Lung (tissue), 12 donors: Measurements from ENCODE around the gene FGF19. TPM values are rescaled to one million over a fixed set of nuclear protein-coding genes. Genes with fewer than 3 reads are reported as not detected.

Experiments used
- ATAC-seq: fragments of 200-7000 bp; cut with Tn5 transposase; one replicate; pipeline ENCODE4 v1.9.1; 2020; ENCODE audit warnings: moderate number of reproducible peaks; ENCODE audit not compliant: insufficient read depth, low FRiP score
- DNase-seq, 3 donors: peaks; one replicate each; pipeline ENCODE4 v3.0.0-alpha.2; 2013 to 2017
- H3K27ac ChIP-seq, 2 donors: one replicate each; pipeline ENCODE4 v1.5.1; 2013; ENCODE audit warnings: mild to moderate bottlenecking in 2 of 2, moderate library complexity in 2 of 2, control low read depth in 1 of 2, inconsistent platforms in 1 of 2, low read depth in 1 of 2, low read length in 1 of 2
- H3K27me3 ChIP-seq, 3 donors: one replicate each; pipeline ENCODE4 v1.5.1; 2013; ENCODE audit warnings: low read length in 2 of 3; ENCODE audit not compliant: control insufficient read depth in 3 of 3, insufficient read depth in 3 of 3
- H3K36me3 ChIP-seq, 4 donors: one replicate each; pipeline ENCODE4 v1.5.1; 2013; ENCODE audit warnings: low read length in 4 of 4, mild to moderate bottlenecking in 1 of 4, moderate library complexity in 1 of 4; ENCODE audit not compliant: control insufficient read depth in 4 of 4, insufficient read depth in 4 of 4
- H3K4me1 ChIP-seq, 5 donors: one replicate each; pipeline ENCODE4 v1.5.1; 2013; ENCODE audit warnings: low read length in 5 of 5, mild to moderate bottlenecking in 2 of 5, moderate library complexity in 1 of 5; ENCODE audit not compliant: control insufficient read depth in 5 of 5, insufficient read depth in 5 of 5
- H3K4me3 ChIP-seq: one replicate; pipeline ENCODE4 v1.5.1; 2013; ENCODE audit warnings: mild to moderate bottlenecking, control low read depth, moderate library complexity
- H3K9ac ChIP-seq, 2 donors: one replicate each; pipeline ENCODE4 v1.5.1; 2013; ENCODE audit warnings: low read length in 2 of 2, control low read depth in 1 of 2; ENCODE audit not compliant: insufficient read depth in 1 of 2
- H3K9me3 ChIP-seq, 4 donors: one replicate each; pipeline ENCODE4 v1.5.1; 2013; ENCODE audit warnings: low read length in 3 of 4, mild to moderate bottlenecking in 1 of 4, moderate library complexity in 1 of 4; ENCODE audit not compliant: control insufficient read depth in 4 of 4, insufficient read depth in 3 of 4
- WGBS, 2 donors: extraction: QIAGEN DNeasy Blood & Tissue Kit; methylation state at CpG; one replicate each; pipeline ENCODE4 v1.1.7; 2013; 5-methylcytosine and 5-hydroxymethylcytosine counted together
- polyA plus RNA-seq, 2 donors: library from polyadenylated mRNA; stranded (reverse); fragments of 200-250 nt; gene quantifications; one replicate each; pipeline ENCODE4 v1.2.1, GENCODE V29; 2013
- total RNA-seq, 2 donors: library from RNA; depleted of rRNA in 1 of 2; stranded (reverse); fragments of >200 nt in 1 of 2; gene quantifications; one replicate each; pipeline ENCODE4 v1.2.1, GENCODE V29; 2014 to 2021
- TF ChIP-seq, protein P1 (sequence below): IDR thresholded peaks from 2 replicates; pipeline ENCODE4 v1.5.1; 2012; ENCODE audit warnings: mild to moderate bottlenecking; ENCODE audit errors: control extremely low read depth, extremely low read depth
- donor health status: control.
- donor health status: control.
- donor health status: Bipolar disorder and iron deficiency.
- donor health status: healthy.
- donor health status: DM: yes; HTN: yes; CAD: no.

FGF19 gene
- total and polyA plus RNA-seq, 4 donors: 0.09 TPM; not detected in 3

DNA sequence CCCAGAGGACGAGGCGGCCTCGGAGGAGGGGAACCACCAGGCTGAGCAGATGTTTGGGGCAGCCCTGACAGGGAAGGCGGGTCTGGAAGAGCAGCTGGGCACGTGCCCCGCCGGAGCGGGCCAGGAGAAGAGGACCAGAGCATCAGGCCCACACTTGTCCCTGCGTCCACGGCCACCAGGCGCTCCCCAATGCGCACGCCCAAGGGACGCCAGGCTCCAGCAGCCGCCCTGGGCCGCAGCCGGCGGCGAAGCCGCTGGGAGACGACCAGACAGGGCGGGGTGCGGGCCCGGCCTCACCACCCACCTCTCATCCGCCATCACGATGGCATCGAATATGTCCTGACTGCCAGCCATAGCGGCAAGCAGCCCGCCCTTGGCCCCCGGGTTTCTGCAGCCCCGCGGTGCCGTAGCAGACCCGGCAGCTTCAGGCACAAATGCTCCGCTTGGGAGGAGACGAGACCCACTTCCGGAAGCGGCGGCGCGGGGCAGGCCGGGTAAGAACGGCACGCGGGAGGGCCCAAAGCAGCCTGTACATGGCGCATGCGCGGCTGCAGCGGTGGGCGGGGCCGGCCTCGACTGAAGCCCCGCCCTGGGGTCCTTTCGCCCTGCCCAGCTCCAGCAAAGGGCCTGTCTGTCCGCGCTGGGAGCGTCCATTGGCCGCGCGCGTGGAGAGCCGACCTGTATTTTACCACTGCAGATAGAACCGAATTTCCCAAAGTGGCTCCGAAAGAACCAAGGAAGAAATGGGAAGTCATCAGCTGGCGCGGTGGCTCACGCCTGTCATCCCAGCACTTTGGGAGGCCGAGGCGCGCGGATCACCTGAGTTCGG, 28.7 kb downstream of the FGF19 start, which contains the start of gene LTO1:
Gene LTO1, minus strand, starts transcription at position 468 of the 829 bp plus-strand sequence. Its CDS starts 114 bp downstream, at position 354.
- DNase-seq (peak; percentile 96 to 98 (median 98)), ATAC-seq (peak; percentile 96)
- WGBS, 2 donors: 1 to 3% methylated on average over 68 to 72 of the region's 72 CpGs

DNA sequence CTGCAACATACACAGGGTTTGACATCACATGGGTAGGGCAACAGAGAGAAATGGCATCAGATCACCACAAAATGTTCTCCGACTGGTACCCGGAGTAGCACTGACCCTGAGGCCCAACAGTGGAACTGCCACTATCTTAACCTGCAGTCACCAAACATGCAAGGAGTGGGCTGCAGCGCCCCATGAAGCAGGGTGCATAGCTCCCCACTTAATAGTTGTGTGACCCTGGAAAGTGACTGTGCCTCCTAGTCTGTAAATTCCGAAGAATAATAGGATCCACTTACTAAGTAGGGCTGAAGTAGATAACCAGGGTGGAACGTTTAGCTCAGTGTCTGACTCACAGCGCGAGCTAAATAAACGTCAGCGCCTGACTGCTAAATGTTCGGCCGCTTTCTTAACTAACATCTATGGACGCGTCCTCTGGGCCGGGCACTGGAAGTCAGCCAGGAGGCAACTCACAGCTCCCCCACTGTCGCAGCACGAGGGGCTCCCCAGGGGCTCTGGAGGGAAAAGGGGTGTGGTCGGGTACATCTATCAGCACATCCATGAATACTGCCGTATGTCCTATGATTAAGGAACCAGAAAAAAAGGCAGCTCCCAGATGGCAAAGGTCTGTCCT, 29.4 kb downstream of the FGF19 start:
- Histone ChIP-seq H3K9me3 (no peaks in the 10 kb centered on the region), H3K36me3 (peaks cover 0 to 13% (median 6%) of the 10 kb centered on the region in 4 donors), H3K27me3 (no peaks in the 10 kb centered on the region), H3K9ac (peak overlapping the region; percentile 71 to 77), H3K27ac (peak overlapping the region; percentile 74 to 94), H3K4me3 (peak overlapping the region; percentile 82), H3K4me1 (peaks cover 4 to 18% (median 6%) of the 10 kb centered on the region in 5 donors)
- ATAC-seq: peak; percentile 6
- DNase-seq: no peak
- 17 to 25% methylated on average over 18 of the region's 18 CpGs for WGBS, 2 donors
- TF ChIP-seq, protein P1, sequence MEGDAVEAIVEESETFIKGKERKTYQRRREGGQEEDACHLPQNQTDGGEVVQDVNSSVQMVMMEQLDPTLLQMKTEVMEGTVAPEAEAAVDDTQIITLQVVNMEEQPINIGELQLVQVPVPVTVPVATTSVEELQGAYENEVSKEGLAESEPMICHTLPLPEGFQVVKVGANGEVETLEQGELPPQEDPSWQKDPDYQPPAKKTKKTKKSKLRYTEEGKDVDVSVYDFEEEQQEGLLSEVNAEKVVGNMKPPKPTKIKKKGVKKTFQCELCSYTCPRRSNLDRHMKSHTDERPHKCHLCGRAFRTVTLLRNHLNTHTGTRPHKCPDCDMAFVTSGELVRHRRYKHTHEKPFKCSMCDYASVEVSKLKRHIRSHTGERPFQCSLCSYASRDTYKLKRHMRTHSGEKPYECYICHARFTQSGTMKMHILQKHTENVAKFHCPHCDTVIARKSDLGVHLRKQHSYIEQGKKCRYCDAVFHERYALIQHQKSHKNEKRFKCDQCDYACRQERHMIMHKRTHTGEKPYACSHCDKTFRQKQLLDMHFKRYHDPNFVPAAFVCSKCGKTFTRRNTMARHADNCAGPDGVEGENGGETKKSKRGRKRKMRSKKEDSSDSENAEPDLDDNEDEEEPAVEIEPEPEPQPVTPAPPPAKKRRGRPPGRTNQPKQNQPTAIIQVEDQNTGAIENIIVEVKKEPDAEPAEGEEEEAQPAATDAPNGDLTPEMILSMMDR: no peak

More for the DNA sequence above, 28.7 kb downstream of the FGF19 start, which contains the start of gene LTO1:
- peak within 1 kb of the TSS; percentile 71 to 77 for H3K9ac ChIP-seq
- H3K9me3 ChIP-seq: no peaks in the 10 kb centered on the region
- peaks cover 4 to 14% (median 6%) of the 10 kb centered on the region in 5 donors for H3K4me1 ChIP-seq
- TF ChIP-seq, protein P1: no peak
- peaks cover 0 to 9% (median 4%) of the 10 kb centered on the region in 4 donors for H3K36me3 ChIP-seq
- H3K4me3 ChIP-seq: peak within 1 kb of the TSS; percentile 82
- H3K27me3 ChIP-seq: no peaks in the 10 kb centered on the region
- H3K27ac ChIP-seq: peak within 1 kb of the TSS; percentile 74 to 94

DNA sequence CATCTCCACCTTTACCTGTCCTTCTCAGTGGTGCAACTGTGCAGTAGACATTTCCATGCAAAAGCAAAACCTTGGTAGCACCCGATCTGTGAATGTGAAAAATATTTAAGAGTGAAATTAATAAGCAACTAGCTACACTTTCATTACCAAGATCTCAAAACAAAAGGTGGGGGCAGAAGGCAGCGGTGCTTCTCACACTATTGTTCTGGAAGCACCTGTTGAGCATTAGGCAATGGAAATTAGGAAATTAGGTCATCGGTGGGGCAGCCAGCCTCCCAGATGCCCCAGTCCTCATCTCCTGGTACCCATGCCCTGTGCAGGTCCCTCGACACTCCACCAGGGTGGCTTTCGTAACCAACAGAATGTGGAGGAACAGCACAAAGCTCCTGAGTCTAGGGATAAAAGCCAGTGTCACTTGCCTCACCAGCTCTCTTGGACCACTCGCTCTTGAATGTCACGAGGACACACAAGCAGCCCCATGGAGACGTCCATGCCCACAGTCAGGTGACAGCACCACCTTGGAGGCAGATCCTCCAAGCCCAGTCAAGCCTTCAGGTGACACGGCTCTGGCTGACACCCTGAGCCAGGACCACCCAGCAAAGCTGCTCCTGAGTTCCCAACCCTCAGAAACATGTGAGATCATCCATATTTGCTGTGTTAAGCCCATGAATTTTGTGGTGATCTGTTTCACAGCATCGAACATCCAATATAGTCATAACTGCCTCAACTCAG, 31.9 kb downstream of the FGF19 start:
- 87% methylated on average over 10 of the region's 10 CpGs for WGBS, 2 donors
- no peak for ATAC-seq
- H3K36me3 ChIP-seq: peaks cover 0 to 20% (median 10%) of the 10 kb centered on the region in 4 donors
- H3K4me3 ChIP-seq: no peak overlapping the region
- no peak for DNase-seq
- no peaks in the 10 kb centered on the region for H3K27me3 ChIP-seq
- TF ChIP-seq, protein P1: no peak
- H3K9me3 ChIP-seq: no peaks in the 10 kb centered on the region
- H3K4me1 ChIP-seq: peaks cover 4 to 18% (median 6%) of the 10 kb centered on the region in 5 donors
- no peak overlapping the region for H3K27ac ChIP-seq
- no peak overlapping the region for H3K9ac ChIP-seq
